ENCODE measurements around the gene TNKS1BP1.

DNA sequence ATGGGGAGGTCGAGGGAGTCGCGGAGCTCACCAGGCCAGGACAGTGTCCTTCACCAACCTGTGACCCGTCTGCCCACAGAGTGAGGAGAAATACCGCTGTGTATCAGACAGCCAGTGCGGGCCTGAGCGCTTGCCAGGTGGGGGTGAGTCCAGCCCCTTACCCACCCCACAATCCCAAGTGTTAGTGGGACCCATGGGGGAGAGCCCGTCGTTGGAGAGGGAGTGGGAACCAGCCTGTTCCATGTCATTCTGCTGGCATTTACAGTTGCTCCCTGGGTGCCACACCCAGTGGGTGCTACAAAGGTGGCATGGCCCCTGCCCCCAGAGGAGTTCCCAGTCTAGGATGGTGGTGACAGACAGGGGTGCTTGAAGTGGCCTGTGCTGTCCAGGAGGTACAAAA, 22.6 kb upstream of the TNKS1BP1 start:
- TF ChIP-seq, protein P1, sequence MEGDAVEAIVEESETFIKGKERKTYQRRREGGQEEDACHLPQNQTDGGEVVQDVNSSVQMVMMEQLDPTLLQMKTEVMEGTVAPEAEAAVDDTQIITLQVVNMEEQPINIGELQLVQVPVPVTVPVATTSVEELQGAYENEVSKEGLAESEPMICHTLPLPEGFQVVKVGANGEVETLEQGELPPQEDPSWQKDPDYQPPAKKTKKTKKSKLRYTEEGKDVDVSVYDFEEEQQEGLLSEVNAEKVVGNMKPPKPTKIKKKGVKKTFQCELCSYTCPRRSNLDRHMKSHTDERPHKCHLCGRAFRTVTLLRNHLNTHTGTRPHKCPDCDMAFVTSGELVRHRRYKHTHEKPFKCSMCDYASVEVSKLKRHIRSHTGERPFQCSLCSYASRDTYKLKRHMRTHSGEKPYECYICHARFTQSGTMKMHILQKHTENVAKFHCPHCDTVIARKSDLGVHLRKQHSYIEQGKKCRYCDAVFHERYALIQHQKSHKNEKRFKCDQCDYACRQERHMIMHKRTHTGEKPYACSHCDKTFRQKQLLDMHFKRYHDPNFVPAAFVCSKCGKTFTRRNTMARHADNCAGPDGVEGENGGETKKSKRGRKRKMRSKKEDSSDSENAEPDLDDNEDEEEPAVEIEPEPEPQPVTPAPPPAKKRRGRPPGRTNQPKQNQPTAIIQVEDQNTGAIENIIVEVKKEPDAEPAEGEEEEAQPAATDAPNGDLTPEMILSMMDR (IDR thresholded peaks at IDR 0.05; ENCODE audit: low read depth, low read length, poor library complexity, severe bottlenecking), result no peak
- TF ChIP-seq EZH2phosphoT487 (IDR thresholded peaks at IDR 0.05; ENCODE audit: borderline replicate concordance, low read length), result no peak
